T follicular helper cell (primary cell): ENCODE results near the gene IL17F.

Source experiments
- DNase-seq: peaks from one replicate; pipeline ENCODE4 v3.0.0-alpha.2; 2020; ENCODE audit warnings: low read depth

The IL17F gene

GRCh38 chr6:52189974-52190373, 54.3 kb downstream of the IL17F start:
- no peak for DNase-seq

DNA sequence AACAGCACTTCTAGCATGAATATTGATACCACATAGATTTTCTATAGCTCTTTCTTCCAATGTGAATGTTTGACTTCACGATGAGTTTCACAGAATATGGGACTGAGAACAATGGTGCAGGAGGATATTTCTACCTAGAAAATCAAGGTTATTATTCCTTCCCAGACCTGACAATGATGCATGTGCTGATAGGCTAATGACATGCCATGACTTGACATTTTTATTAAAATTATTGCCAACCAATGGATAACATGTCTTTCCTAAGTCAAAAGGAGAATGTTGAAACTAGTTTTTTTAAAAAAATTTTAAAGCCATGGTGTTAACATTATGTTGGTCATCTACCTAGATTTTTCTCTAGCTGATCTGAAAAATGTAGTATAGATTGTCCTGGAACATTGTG, 57.2 kb downstream of the IL17F start:
- no peak for DNase-seq
